OCI-LY7 (cell line): ENCODE results near the gene FANCG. TPM values are rescaled to one million over a fixed set of nuclear protein-coding genes. Genes with fewer than 3 reads are reported as not detected.

ENCODE experiments used
- BruUV-seq: library from RNA; stranded (reverse); fragments of 400-500 nt; replicated peaks from 2 replicates; lab custom pipeline; 2021; lab: Mats Ljungman, UMichigan
- CTCF ChIA-PET: fragments of 300-600 bp; sonication (Branson Sonifier 250); formaldehyde crosslinking; loops from one replicate; lab custom pipeline; 2022; ENCODE audit warnings: antibody characterized with exemption; ENCODE audit not compliant: unreplicated experiment; lab: Charles Lee
- POLR2A ChIA-PET: fragments of 300-600 bp; sonication (Branson Sonifier 250); formaldehyde crosslinking; loops from one replicate; lab custom pipeline; 2022; ENCODE audit warnings: antibody characterized with exemption; lab: Charles Lee
- DNase-seq: peaks from one replicate; pipeline ENCODE4 v3.0.0-alpha.2; 2015; ENCODE audit warnings: low spot score
- H2AFZ ChIP-seq: fragments of 200-600 bp; sonication (generic), shearing (Covaris generic); 2 replicates; pipeline ENCODE4 v1.6.1; 2014; ENCODE audit warnings: mild to moderate bottlenecking, antibody characterized with exemption, low read length, moderate library complexity
- H3K27ac ChIP-seq: fragments of 200-600 bp; sonication (generic); 2 replicates; pipeline ENCODE4 v1.5.1; 2014; ENCODE audit warnings: mixed run types, low read depth, mild to moderate bottlenecking, moderate library complexity, low read length, inconsistent platforms; ENCODE audit not compliant: poor library complexity, severe bottlenecking
- H3K36me3 ChIP-seq: fragments of 200-600 bp; sonication (generic); 2 replicates; pipeline ENCODE4 v1.6.1; 2014; ENCODE audit warnings: mild to moderate bottlenecking, antibody characterized with exemption, low read length, moderate library complexity, mixed read lengths; ENCODE audit not compliant: insufficient read depth
- H3K4me1 ChIP-seq: fragments of 200-600 bp; sonication (generic); 2 replicates; pipeline ENCODE4 v1.5.1; 2014; ENCODE audit warnings: mild to moderate bottlenecking, low read length; ENCODE audit not compliant: insufficient read depth, poor library complexity, severe bottlenecking
- H3K4me2 ChIP-seq: fragments of 200-600 bp; sonication (generic); 2 replicates; pipeline ENCODE4 v1.6.1; 2014; ENCODE audit warnings: mild to moderate bottlenecking, low read length
- H3K4me3 ChIP-seq: fragments of 200-600 bp; sonication (generic); 2 replicates; pipeline ENCODE4 v1.5.1; 2014; ENCODE audit warnings: mild to moderate bottlenecking, low read depth, low read length; ENCODE audit not compliant: poor library complexity, severe bottlenecking
- H3K79me2 ChIP-seq: fragments of 200-600 bp; sonication (generic); 2 replicates; pipeline ENCODE4 v1.6.1; 2016; ENCODE audit warnings: low read depth, mild to moderate bottlenecking, low read length, moderate library complexity, mixed read lengths; ENCODE audit not compliant: insufficient read depth
- H3K9me2 ChIP-seq: fragments of 200-600 bp; sonication (generic); 2 replicates; pipeline ENCODE4 v1.6.1; 2016; ENCODE audit warnings: mild to moderate bottlenecking, low read length, mixed read lengths; ENCODE audit not compliant: insufficient read depth
- H3K9me3 ChIP-seq: fragments of 200-600 bp; sonication (generic); 2 replicates; pipeline ENCODE4 v1.6.1; 2014; ENCODE audit warnings: mild to moderate bottlenecking, mixed run types, low read length, mixed read lengths
- H4K20me1 ChIP-seq: fragments of 200-600 bp; sonication (generic); 2 replicates; pipeline ENCODE4 v1.6.1; 2014; ENCODE audit warnings: mild to moderate bottlenecking, antibody characterized with exemption, low read length, moderate library complexity, mixed read lengths; ENCODE audit not compliant: insufficient read depth
- CTCF ChIP-seq: fragments of 200-600 bp; sonication (generic); conservative IDR thresholded peaks from 2 replicates; pipeline ENCODE4 v1.5.1; 2014; ENCODE audit warnings: mild to moderate bottlenecking, antibody characterized with exemption, low read length, moderate library complexity, mixed read lengths
- EZH2phosphoT487 ChIP-seq: fragments of 200-600 bp; sonication (generic); IDR thresholded peaks from 2 replicates; pipeline ENCODE4 v1.6.1; 2018; ENCODE audit warnings: low read depth, borderline replicate concordance, mild to moderate bottlenecking, mixed run types, antibody characterized with exemption, low read length, moderate library complexity, mixed read lengths
- intact Hi-C: fragments of 100-400 bp; cut with micrococcal nuclease; formaldehyde crosslinking; loops from one replicate; pipeline ENCODE4 v1.10.0; 2022; ENCODE audit not compliant: unreplicated experiment
- total RNA-seq, 2 experiments: library from RNA; depleted of rRNA in 1 of 2; stranded (reverse); fragments of >200 nt in 1 of 2; shearing (Covaris generic) in 1 of 2; gene quantifications; 2 replicates each; pipeline ENCODE4 v1.2.3, GENCODE V29; 2014 to 2022

Gene FANCG
- total RNA-seq, 2 experiments from 2014 or later: 85.1 to 121 TPM

GRCh38 chr9:35096035-35096849 is 16.5 kb upstream of the FANCG start, which contains the start of gene PIGO:
TSS of gene PIGO (minus strand) at chr9:35096591. CDS start at chr9:35095565, 1,026 bp downstream.
- BruUV-seq: TSS peak; percentile 55
- peak within 1 kb of the TSS; percentile 80 for H3K27ac ChIP-seq
- TF ChIP-seq EZH2phosphoT487 (no peak), CTCF (peak; percentile 82)

GRCh38 chr9:35091536-35091935 is 11.8 kb upstream of the FANCG start:
- POLR2A ChIA-PET: interaction anchor here (5.7 kb wide), 1 partner anchor 13 kb away, joined by 32 read pairs; the partner anchor contains the start of gene FANCG
- BruUV-seq: no TSS peak

More at GRCh38 chr9:35096035-35096849, 16.5 kb upstream of the FANCG start, which contains the start of gene PIGO:
- DNase-seq: peak; percentile 92
- H4K20me1 ChIP-seq: no peaks in the 10 kb centered on the region
- H3K9me3 ChIP-seq: no peaks in the 10 kb centered on the region
- peaks cover 49% of the 10 kb centered on the region for H3K36me3 ChIP-seq
- no peaks in the 10 kb centered on the region for H3K9me2 ChIP-seq
- peak within 1 kb of the TSS; percentile 79 for H3K4me3 ChIP-seq
- H3K4me2 ChIP-seq: peak within 1 kb of the TSS; percentile 71
- H2AFZ ChIP-seq: peak within 1 kb of the TSS; percentile 52; the same call in 1 of the 2 replicates
- POLR2A ChIA-PET: interaction anchor here (0.5 to 5.7 kb wide), 5 partner anchors 15 to 832 kb away, joined by 3 to 32 read pairs (median 3); partner anchors contain the start of gene FANCG
- no peaks in the 10 kb centered on the region; the same call in 1 of the 2 replicates for H3K79me2 ChIP-seq
- intact Hi-C loops: loop anchor here (2.0 kb wide), 1 partner anchor 197 kb away; no protein-coding TSS in a partner anchor
- peaks cover 16% of the 10 kb centered on the region for H3K4me1 ChIP-seq
- CTCF ChIA-PET: interaction anchor here (0.6 to 0.8 kb wide), 2 partner anchors 15 to 19 kb away, joined by 3 to 4 read pairs; partner anchors contain the start of gene ATOSB

More at GRCh38 chr9:35091536-35091935, 11.8 kb upstream of the FANCG start:
- no peak overlapping the region for H3K4me3 ChIP-seq
- no peaks in the 10 kb centered on the region; the same call in 1 of the 2 replicates for H3K79me2 ChIP-seq
- no peak for DNase-seq
- no peaks in the 10 kb centered on the region for H4K20me1 ChIP-seq
- no peak overlapping the region for H3K4me2 ChIP-seq
- H3K36me3 ChIP-seq: peaks cover 61% of the 10 kb centered on the region
- no peaks in the 10 kb centered on the region for H3K9me3 ChIP-seq
- CTCF ChIA-PET: no interaction called here
- no peaks in the 10 kb centered on the region for H3K9me2 ChIP-seq
- intact Hi-C loops: no loop called here
- no peak overlapping the region for H2AFZ ChIP-seq
- no peak overlapping the region for H3K27ac ChIP-seq
- peaks cover 11% of the 10 kb centered on the region for H3K4me1 ChIP-seq
- TF ChIP-seq CTCF: no peak
- TF ChIP-seq EZH2phosphoT487: no peak
